ENCODE measurements around the gene DCAF8L1. TPM values are rescaled to one million over a fixed set of nuclear protein-coding genes. Genes with fewer than 3 reads are reported as not detected.
"Not testable (repeated sequence)": the region's sequence is repeated elsewhere in the genome, so short reads cannot be mapped to it uniquely, and the experiment has no call there.

Gene DCAF8L1
- total RNA-seq, 2 donors from 2014 or later: not detected

GRCh38 chrX:27965348-27965747 lies 15.9 kb downstream of the DCAF8L1 start:
- not testable (repeated sequence) for H3K27ac Mint-ChIP-seq, H3K4me1 Mint-ChIP-seq, H3K27me3 Mint-ChIP-seq

GRCh38 chrX:27964432-27964831 lies 16.8 kb downstream of the DCAF8L1 start:
- H3K4me1 Mint-ChIP-seq: no peaks in the 10 kb centered on the region
- ATAC-seq (replicated peaks): no peak
- H3K27me3 Mint-ChIP-seq: no peaks in the 10 kb centered on the region
- no peaks in the 10 kb centered on the region for H3K36me3 Mint-ChIP-seq (ENCODE audit: low read depth)
- H3K9me3 Mint-ChIP-seq: no peaks in the 10 kb centered on the region
- H3K4me3 Mint-ChIP-seq: no peak overlapping the region
- H3K27ac Mint-ChIP-seq: no peak overlapping the region

More at GRCh38 chrX:27965348-27965747, 15.9 kb downstream of the DCAF8L1 start:
- not testable (repeated sequence) for H3K9me3 Mint-ChIP-seq; ATAC-seq (replicated peaks); H3K36me3 Mint-ChIP-seq (ENCODE audit: low read depth); H3K4me3 Mint-ChIP-seq

- not testable (repeated sequence) for H3K4me3 Mint-ChIP-seq; H3K27ac Mint-ChIP-seq; H3K4me1 Mint-ChIP-seq; H3K9me3 Mint-ChIP-seq; ATAC-seq (replicated peaks); H3K36me3 Mint-ChIP-seq (ENCODE audit: low read depth); H3K27me3 Mint-ChIP-seq
Measured at GRCh38 chrX:27960410-27960809, 20.8 kb downstream of the DCAF8L1 start.

- Mint-ChIP-seq H3K27ac (no peak overlapping the region), H3K27me3 (no peaks in the 10 kb centered on the region), H3K4me3 (no peak overlapping the region), H3K9me3 (peaks cover 9% of the 10 kb centered on the region), H3K36me3 (ENCODE audit: low read depth) (no peaks in the 10 kb centered on the region), H3K4me1 (no peaks in the 10 kb centered on the region)
- ATAC-seq (replicated peaks): no peak
Measured at GRCh38 chrX:27953171-27953570, 28.1 kb downstream of the DCAF8L1 start.

- Mint-ChIP-seq H3K36me3 (ENCODE audit: low read depth) (no peaks in the 10 kb centered on the region), H3K27ac (no peak overlapping the region), H3K4me1 (no peaks in the 10 kb centered on the region), H3K4me3 (no peak overlapping the region), H3K9me3 (peaks cover 4% of the 10 kb centered on the region), H3K27me3 (no peaks in the 10 kb centered on the region)
- no peak for ATAC-seq (replicated peaks)
Measured at GRCh38 chrX:27933361-27933760, 47.9 kb downstream of the DCAF8L1 start.

Other genes with a start within 250 kb of the DCAF8L1 start
- not detected for gene MAGEB10, start 173.5 kb downstream of the DCAF8L1 start, total RNA-seq

All from activated T-helper 17 cell treated with anti-CD3 and anti-CD28 coated beads, Interleukin-2, amount 50 U/mL, for 72 hours (primary cell).